Osteoblast (primary cell): ENCODE data around the gene TBC1D9. TPM values are rescaled to one million over a fixed set of nuclear protein-coding genes. Genes with fewer than 3 reads are reported as not detected.

Source experiments
- DNase-seq: peaks from one replicate; pipeline ENCODE4 v3.0.0; 2011; ENCODE audit warnings: low spot score, mixed read lengths; ENCODE audit not compliant: insufficient read length; ENCODE audit errors: missing footprints
- H2AFZ ChIP-seq: 2 replicates; pipeline ENCODE4 v1.6.0; 2011; ENCODE audit warnings: mild to moderate bottlenecking, low read length
- H3K27ac ChIP-seq: 2 replicates; pipeline ENCODE4 v1.5.1; 2011; ENCODE audit warnings: mild to moderate bottlenecking, low read depth, low read length, moderate library complexity
- H3K27me3 ChIP-seq: 2 replicates; pipeline ENCODE4 v1.6.0; 2012; ENCODE audit warnings: mild to moderate bottlenecking, control low read depth, inconsistent platforms, low read length, moderate library complexity; ENCODE audit not compliant: insufficient read depth
- H3K36me3 ChIP-seq: 2 replicates; pipeline ENCODE4 v1.5.1; 2011; ENCODE audit warnings: mild to moderate bottlenecking, low read length, control low read depth, moderate library complexity; ENCODE audit not compliant: insufficient read depth
- H3K4me1 ChIP-seq: 2 replicates; pipeline ENCODE4 v1.5.1; 2011; ENCODE audit warnings: mild to moderate bottlenecking, low read length, control low read depth, moderate library complexity; ENCODE audit not compliant: insufficient read depth
- H3K4me2 ChIP-seq: 2 replicates; pipeline ENCODE4 v1.6.0; 2011; ENCODE audit warnings: mild to moderate bottlenecking, low read length; ENCODE audit not compliant: insufficient read depth
- H3K4me3 ChIP-seq: fragments of 200-600 bp; sonication (generic); 3 replicates; pipeline ENCODE4 v1.5.1; 2012; ENCODE audit warnings: mild to moderate bottlenecking, low read length, inconsistent platforms; ENCODE audit not compliant: insufficient read depth
- H3K79me2 ChIP-seq: 2 replicates; pipeline ENCODE4 v1.6.0; 2012; ENCODE audit warnings: mild to moderate bottlenecking, low read length, control low read depth, inconsistent platforms; ENCODE audit not compliant: insufficient read depth
- H3K9me3 ChIP-seq: 2 replicates; pipeline ENCODE4 v1.5.1; 2011; ENCODE audit warnings: low read depth, low read length, control low read depth
- H4K20me1 ChIP-seq: 2 replicates; pipeline ENCODE4 v1.6.0; 2012; ENCODE audit warnings: mild to moderate bottlenecking, low read length, control low read depth; ENCODE audit not compliant: insufficient read depth
- CTCF ChIP-seq: IDR thresholded peaks from 2 replicates; pipeline ENCODE4 v1.5.1; 2011; ENCODE audit warnings: mild to moderate bottlenecking, low read depth, low read length, moderate library complexity; ENCODE audit errors: extremely low read depth
- total RNA-seq: library from RNA; depleted of rRNA; stranded (reverse); fragments of >200 nt; gene quantifications from 2 replicates; pipeline ENCODE4 v1.2.3, GENCODE V29; 2012

The TBC1D9 gene
- total RNA-seq, 1 donor: 19.5 TPM

GRCh38 chr4:140693562-140693961 lies 62.6 kb downstream of the TBC1D9 start:
- Histone ChIP-seq H3K79me2 (no peaks in the 10 kb centered on the region), H3K36me3 (no peaks in the 10 kb centered on the region), H3K4me2 (no peak overlapping the region), H3K9me3 (no peaks in the 10 kb centered on the region), H3K27me3 (no peaks in the 10 kb centered on the region), H3K4me1 (peaks cover 11% of the 10 kb centered on the region), H4K20me1 (peaks cover 4% of the 10 kb centered on the region), H2AFZ (no peak overlapping the region), H3K27ac (no peak overlapping the region), H3K4me3 (no peak overlapping the region)
- no peak for TF ChIP-seq CTCF
- DNase-seq: no peak

- H3K4me1 ChIP-seq: peaks cover 13% of the 10 kb centered on the region
- H2AFZ ChIP-seq: no peak overlapping the region
- H4K20me1 ChIP-seq: peaks cover 4% of the 10 kb centered on the region
- H3K36me3 ChIP-seq: no peaks in the 10 kb centered on the region
- H3K9me3 ChIP-seq: no peaks in the 10 kb centered on the region
- no peak overlapping the region for H3K4me3 ChIP-seq
- no peaks in the 10 kb centered on the region for H3K27me3 ChIP-seq
- no peak overlapping the region for H3K4me2 ChIP-seq
- no peak for TF ChIP-seq CTCF
- no peaks in the 10 kb centered on the region for H3K79me2 ChIP-seq
- DNase-seq: no peak
- no peak overlapping the region for H3K27ac ChIP-seq
Observed at GRCh38 chr4:140691369-140691768, 64.8 kb downstream of the TBC1D9 start.

- Histone ChIP-seq H3K27ac (no peak overlapping the region), H3K27me3 (no peaks in the 10 kb centered on the region), H3K79me2 (no peaks in the 10 kb centered on the region), H3K4me2 (no peak overlapping the region), H3K9me3 (no peaks in the 10 kb centered on the region), H2AFZ (no peak overlapping the region), H3K4me1 (peaks cover 13% of the 10 kb centered on the region), H4K20me1 (peaks cover 4% of the 10 kb centered on the region), H3K36me3 (no peaks in the 10 kb centered on the region), H3K4me3 (no peak overlapping the region)
- no peak for TF ChIP-seq CTCF
- DNase-seq: no peak
Observed at GRCh38 chr4:140690093-140690492, 66.1 kb downstream of the TBC1D9 start.

GRCh38 chr4:140689623-140690022 lies 66.6 kb downstream of the TBC1D9 start:
- peaks cover 4% of the 10 kb centered on the region for H4K20me1 ChIP-seq
- no peak overlapping the region for H3K27ac ChIP-seq
- H2AFZ ChIP-seq: no peak overlapping the region
- H3K4me3 ChIP-seq: no peak overlapping the region
- no peaks in the 10 kb centered on the region for H3K36me3 ChIP-seq
- H3K4me2 ChIP-seq: no peak overlapping the region
- H3K79me2 ChIP-seq: no peaks in the 10 kb centered on the region
- H3K27me3 ChIP-seq: no peaks in the 10 kb centered on the region
- no peak for DNase-seq
- H3K4me1 ChIP-seq: peaks cover 13% of the 10 kb centered on the region
- no peak for TF ChIP-seq CTCF
- H3K9me3 ChIP-seq: no peaks in the 10 kb centered on the region
